HG02870 (cell line): Measurements from ENCODE around the gene FHOD3.

Experiments
- ATAC-seq: cut with Tn5 transposase; IDR thresholded peaks from one replicate; pipeline ENCODE4 v1.9.1; 2021; ENCODE audit warnings: mild to moderate bottlenecking, moderate library complexity; ENCODE audit not compliant: unreplicated experiment

FHOD3 gene

GRCh38 chr18:36378205-36378604 is 80.7 kb downstream of the FHOD3 start:
- no peak for ATAC-seq

GRCh38 chr18:36379435-36379984 is 82.0 kb downstream of the FHOD3 start:
- ATAC-seq = no peak

GRCh38 chr18:36380173-36380827 is 82.8 kb downstream of the FHOD3 start:
- no peak for ATAC-seq

GRCh38 chr18:36381075-36381474 is 83.6 kb downstream of the FHOD3 start:
- ATAC-seq = no peak

GRCh38 chr18:36382854-36383253 is 85.3 kb downstream of the FHOD3 start:
- ATAC-seq = no peak

GRCh38 chr18:36386150-36386920 is 88.8 kb downstream of the FHOD3 start:
- no peak for ATAC-seq

GRCh38 chr18:36387310-36387709 is 89.8 kb downstream of the FHOD3 start:
- no peak for ATAC-seq

- no peak for ATAC-seq
Measured at GRCh38 chr18:36388310-36388709, 90.8 kb downstream of the FHOD3 start.

- no peak for ATAC-seq
Measured at GRCh38 chr18:36389027-36389426, 91.5 kb downstream of the FHOD3 start.

GRCh38 chr18:36389811-36390581 is 92.5 kb downstream of the FHOD3 start:
- no peak for ATAC-seq

- no peak for ATAC-seq
Measured at GRCh38 chr18:36391426-36392145, 94.1 kb downstream of the FHOD3 start.

GRCh38 chr18:36392164-36392978 is 94.9 kb downstream of the FHOD3 start:
- ATAC-seq = no peak

GRCh38 chr18:36392979-36393287 is 95.4 kb downstream of the FHOD3 start:
- ATAC-seq = no peak

GRCh38 chr18:36394486-36394885 is 97.0 kb downstream of the FHOD3 start:
- ATAC-seq = no peak

GRCh38 chr18:36396190-36396589 is 98.7 kb downstream of the FHOD3 start:
- ATAC-seq = no peak

GRCh38 chr18:36397033-36397432 is 99.5 kb downstream of the FHOD3 start:
- no peak for ATAC-seq

- ATAC-seq = no peak
Measured at GRCh38 chr18:36398419-36398818, 100.9 kb downstream of the FHOD3 start.

GRCh38 chr18:36399055-36399454 is 101.5 kb downstream of the FHOD3 start:
- no peak for ATAC-seq

GRCh38 chr18:36401462-36401861 is 103.9 kb downstream of the FHOD3 start:
- no peak for ATAC-seq

- no peak for ATAC-seq
Measured at GRCh38 chr18:36402765-36403396, 105.4 kb downstream of the FHOD3 start.
